ENCODE results near the gene GSTP1.
A peak's percentile ranks its signal among the peaks of the same experiment; 100 is the strongest.
"Not testable (repeated sequence)": the region's sequence is repeated elsewhere in the genome, so short reads cannot be mapped to it uniquely, and the experiment has no call there.

GSTP1 gene

GRCh38 chr11:67617243-67617953 lies 33.8 kb downstream of the GSTP1 start:
- Mint-ChIP-seq H3K27ac (no peak overlapping the region), H3K9me3 (no peaks in the 10 kb centered on the region), H3K36me3 (ENCODE audit: low read depth) (peaks cover 14% of the 10 kb centered on the region), H3K27me3 (peaks cover 35% of the 10 kb centered on the region), H3K4me1 (ENCODE audit: low read depth) (peaks cover 35% of the 10 kb centered on the region), H3K4me3 (no peak overlapping the region)
- intact Hi-C loops (cut with micrococcal nuclease), result loop anchor here (5.0 kb wide), 1 partner anchor 35 kb away; the partner anchor contains the start of gene GSTP1

DNA sequence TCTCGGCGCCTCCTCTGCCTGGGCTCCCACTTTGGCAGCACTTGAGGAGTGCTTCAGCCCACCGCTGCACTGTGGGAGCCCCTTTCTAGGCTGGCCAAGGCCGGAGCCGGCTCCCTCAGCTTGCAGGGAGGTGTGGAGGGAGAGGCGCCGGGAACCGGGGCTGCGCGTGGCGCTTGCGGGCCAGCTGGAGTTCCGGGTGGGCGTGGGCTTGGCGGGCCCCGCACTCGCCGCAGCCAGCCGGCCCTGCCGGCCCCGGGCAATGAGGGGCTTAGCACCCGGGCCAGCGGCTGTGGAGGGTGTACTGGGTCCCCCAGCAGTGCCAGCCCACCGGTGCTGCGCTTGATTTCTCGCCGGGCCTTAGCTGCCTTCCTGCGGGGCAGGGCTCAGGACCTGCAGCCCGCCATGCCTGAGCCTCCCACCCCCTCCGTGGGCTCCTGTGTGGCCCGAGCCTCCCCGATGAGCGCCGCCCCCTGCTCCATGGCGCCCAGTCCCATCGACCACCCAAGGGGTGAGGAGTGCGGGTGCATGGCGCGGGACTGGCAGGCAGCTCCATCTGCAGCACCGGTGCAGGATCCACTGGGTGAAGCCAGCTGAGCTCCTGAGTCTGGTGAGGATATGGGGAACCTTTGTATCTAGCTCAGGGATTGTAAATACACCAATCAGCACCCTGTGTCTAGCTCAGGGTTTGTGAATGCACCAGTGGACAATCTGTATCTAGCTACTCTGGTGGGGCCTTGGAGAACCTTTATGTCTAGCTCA lies 35.5 kb downstream of the GSTP1 start:
- H3K36me3 Mint-ChIP-seq (ENCODE audit: low read depth); H3K27ac Mint-ChIP-seq; H3K4me3 Mint-ChIP-seq; H3K9me3 Mint-ChIP-seq: not testable (repeated sequence)
- Mint-ChIP-seq H3K4me1 (ENCODE audit: low read depth) (peaks cover 23% of the 10 kb centered on the region), H3K27me3 (peaks cover 35% of the 10 kb centered on the region)
- intact Hi-C loops (cut with micrococcal nuclease), result loop anchor here (5.0 kb wide), 1 partner anchor 37 kb away; the partner anchor contains the start of gene GSTP1

- H3K9me3 Mint-ChIP-seq; H3K36me3 Mint-ChIP-seq (ENCODE audit: low read depth); H3K27ac Mint-ChIP-seq; H3K4me3 Mint-ChIP-seq: not testable (repeated sequence)
- peaks cover 32% of the 10 kb centered on the region for H3K27me3 Mint-ChIP-seq
- intact Hi-C loops (cut with micrococcal nuclease), result loop anchor here (5.0 kb wide), 1 partner anchor 38 kb away; the partner anchor contains the start of gene GSTP1
- H3K4me1 Mint-ChIP-seq (ENCODE audit: low read depth), result peaks cover 14% of the 10 kb centered on the region
These were observed 36.3 kb downstream of the GSTP1 start for GRCh38 chr11:67619683-67620618.

- Mint-ChIP-seq H3K4me1 (ENCODE audit: low read depth) (peaks cover 10% of the 10 kb centered on the region), H3K27me3 (peaks cover 25% of the 10 kb centered on the region)
- H3K27ac Mint-ChIP-seq; H3K4me3 Mint-ChIP-seq; intact Hi-C loops (cut with micrococcal nuclease); H3K9me3 Mint-ChIP-seq; H3K36me3 Mint-ChIP-seq (ENCODE audit: low read depth): not testable (repeated sequence)
These were observed 37.0 kb downstream of the GSTP1 start for GRCh38 chr11:67620621-67621020.

DNA sequence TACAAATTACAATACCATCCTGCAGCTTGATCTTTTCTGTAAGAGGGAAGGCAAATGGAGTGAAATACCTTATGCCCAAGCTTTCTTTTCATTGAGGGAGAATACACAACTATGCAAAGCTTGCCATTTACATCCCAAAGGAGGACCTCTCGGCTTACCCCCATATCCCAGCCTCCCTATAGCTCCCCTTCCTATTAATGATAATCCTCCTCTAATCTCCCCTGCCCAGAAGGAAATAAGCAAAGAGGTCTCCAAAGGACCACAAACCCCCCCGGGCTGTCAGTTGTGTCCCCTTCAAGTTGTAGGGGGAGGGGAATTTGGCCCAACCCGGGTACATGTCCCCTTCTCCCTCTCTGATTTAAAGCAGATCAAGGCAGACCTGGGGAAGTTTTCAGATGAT lies 38.3 kb downstream of the GSTP1 start:
- intact Hi-C loops (cut with micrococcal nuclease); H3K4me1 Mint-ChIP-seq (ENCODE audit: low read depth); H3K27ac Mint-ChIP-seq; H3K9me3 Mint-ChIP-seq; H3K36me3 Mint-ChIP-seq (ENCODE audit: low read depth); H3K4me3 Mint-ChIP-seq: not testable (repeated sequence)
- H3K27me3 Mint-ChIP-seq, result peaks cover 12% of the 10 kb centered on the region

DNA sequence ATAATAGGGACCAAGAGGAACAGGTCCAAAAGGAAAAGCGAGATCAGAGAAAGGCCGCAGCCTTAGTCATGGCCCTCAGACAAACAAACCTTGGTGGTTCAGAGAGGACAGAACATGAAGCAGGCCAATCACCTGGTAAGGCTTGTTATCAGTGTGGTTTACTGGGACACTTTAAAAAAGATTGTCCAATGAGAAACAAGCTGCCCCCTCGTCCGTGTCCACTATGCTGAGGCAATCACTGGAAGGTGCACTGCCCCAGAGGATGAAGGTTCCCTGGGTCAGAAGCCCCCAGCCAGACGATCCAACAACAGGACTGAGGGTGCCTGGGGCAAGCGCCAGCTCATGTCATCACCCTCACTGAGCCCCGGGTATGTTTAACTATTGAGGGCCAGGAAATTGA lies 39.3 kb downstream of the GSTP1 start:
- H3K4me1 Mint-ChIP-seq (ENCODE audit: low read depth); H3K27me3 Mint-ChIP-seq; intact Hi-C loops (cut with micrococcal nuclease); H3K36me3 Mint-ChIP-seq (ENCODE audit: low read depth); H3K4me3 Mint-ChIP-seq; H3K27ac Mint-ChIP-seq; H3K9me3 Mint-ChIP-seq: not testable (repeated sequence)

GRCh38 chr11:67623795-67624194 lies 40.2 kb downstream of the GSTP1 start:
- H3K27ac Mint-ChIP-seq; H3K9me3 Mint-ChIP-seq; H3K4me1 Mint-ChIP-seq (ENCODE audit: low read depth); H3K27me3 Mint-ChIP-seq; intact Hi-C loops (cut with micrococcal nuclease); H3K4me3 Mint-ChIP-seq; H3K36me3 Mint-ChIP-seq (ENCODE audit: low read depth): not testable (repeated sequence)

GRCh38 chr11:67626131-67626833 lies 42.7 kb downstream of the GSTP1 start:
- H3K27ac Mint-ChIP-seq; H3K4me3 Mint-ChIP-seq; H3K27me3 Mint-ChIP-seq; H3K9me3 Mint-ChIP-seq; H3K36me3 Mint-ChIP-seq (ENCODE audit: low read depth); intact Hi-C loops (cut with micrococcal nuclease): not testable (repeated sequence)
- H3K4me1 Mint-ChIP-seq (ENCODE audit: low read depth), result peaks cover 18% of the 10 kb centered on the region

DNA sequence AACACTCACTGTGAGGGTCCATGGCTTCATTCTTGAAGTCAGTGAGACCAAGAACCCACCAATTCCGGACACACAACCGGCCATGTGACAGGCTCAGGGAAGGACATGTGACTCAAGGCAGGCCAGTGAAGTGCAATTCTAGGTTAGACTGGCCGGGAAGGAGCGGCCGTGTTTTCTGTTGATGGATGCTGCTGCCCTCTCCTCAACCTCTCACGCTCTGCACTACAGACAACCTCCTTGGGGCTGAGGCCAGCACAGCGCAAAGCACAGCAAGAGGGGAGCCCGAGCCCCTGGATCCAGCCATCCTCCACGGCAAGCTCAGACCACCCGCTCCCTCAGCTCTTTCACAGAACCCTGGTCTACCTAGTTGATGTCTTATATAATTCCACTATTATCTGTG lies 43.4 kb downstream of the GSTP1 start:
- intact Hi-C loops (cut with micrococcal nuclease), result no loop called here
- Mint-ChIP-seq H3K27me3 (peaks cover 2% of the 10 kb centered on the region), H3K36me3 (ENCODE audit: low read depth) (peaks cover 5% of the 10 kb centered on the region), H3K9me3 (no peaks in the 10 kb centered on the region), H3K4me3 (no peak overlapping the region), H3K4me1 (ENCODE audit: low read depth) (peaks cover 18% of the 10 kb centered on the region), H3K27ac (no peak overlapping the region)

DNA sequence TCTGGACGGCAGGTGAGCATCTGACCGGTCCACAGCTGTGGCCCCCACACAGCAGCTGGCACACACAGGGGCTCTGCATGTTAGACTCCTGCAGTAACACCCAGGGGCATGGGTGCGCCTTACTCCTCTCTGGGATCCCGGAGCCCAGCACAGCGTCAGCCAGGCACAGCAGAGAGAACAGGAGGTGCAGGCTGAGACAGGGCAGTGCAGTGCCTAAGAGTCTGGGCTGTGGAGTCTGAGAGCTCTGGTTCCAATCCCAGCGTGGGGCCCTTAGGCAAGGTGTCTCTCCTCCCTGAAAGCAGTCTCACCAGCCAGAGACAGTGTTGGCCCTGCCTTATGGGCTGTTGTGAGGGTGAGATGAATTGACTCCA lies 43.8 kb downstream of the GSTP1 start:
- Mint-ChIP-seq H3K36me3 (ENCODE audit: low read depth) (peaks cover 5% of the 10 kb centered on the region), H3K4me1 (ENCODE audit: low read depth) (peaks cover 18% of the 10 kb centered on the region), H3K9me3 (no peaks in the 10 kb centered on the region), H3K4me3 (no peak overlapping the region), H3K27me3 (peaks cover 5% of the 10 kb centered on the region), H3K27ac (no peak overlapping the region)
- intact Hi-C loops (cut with micrococcal nuclease), result no loop called here

DNA sequence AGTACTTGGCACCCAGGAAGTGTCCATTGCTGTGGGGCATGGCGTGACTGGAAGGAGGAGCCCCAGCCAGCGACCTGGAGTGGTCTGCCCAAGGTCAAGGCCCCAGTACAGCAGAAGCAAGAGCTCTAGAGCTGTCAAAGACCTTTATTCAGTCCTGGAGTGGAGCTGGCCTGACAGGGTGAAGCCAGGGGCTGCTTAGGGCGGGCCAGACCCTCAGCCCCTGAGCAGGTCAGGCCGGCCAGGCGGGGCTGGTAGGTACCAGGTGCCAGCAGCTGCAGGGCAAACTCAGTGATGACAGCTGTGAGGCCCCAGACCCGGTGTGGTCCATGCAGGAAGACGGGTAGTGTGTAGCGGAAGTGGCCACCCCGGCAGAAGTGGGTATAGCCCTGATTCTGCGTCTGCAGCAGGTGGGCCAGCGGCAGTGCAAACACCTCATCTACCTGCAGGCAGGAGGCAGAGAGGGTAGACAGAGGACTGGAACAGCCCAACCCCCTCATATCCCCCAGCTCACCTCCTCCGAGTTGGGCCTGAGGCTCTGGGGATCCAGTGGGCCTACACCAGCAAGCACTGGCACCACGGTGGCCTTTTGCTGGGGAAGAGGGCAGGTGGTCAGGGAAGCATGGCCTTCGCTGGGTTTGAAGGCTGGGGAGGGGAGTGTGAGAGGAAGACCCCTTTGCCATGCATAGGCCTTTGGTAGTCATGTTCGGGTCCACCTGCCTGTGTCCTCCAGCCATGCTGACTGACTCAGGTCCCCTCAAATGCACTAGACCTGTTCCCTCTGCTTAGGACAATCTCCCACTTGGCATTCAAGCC lies 44.4 kb downstream of the GSTP1 start:
- H3K4me1 Mint-ChIP-seq (ENCODE audit: low read depth), result peaks cover 18% of the 10 kb centered on the region
- no peaks in the 10 kb centered on the region for H3K9me3 Mint-ChIP-seq
- H3K36me3 Mint-ChIP-seq (ENCODE audit: low read depth), result peaks cover 5% of the 10 kb centered on the region
- no peak overlapping the region for H3K4me3 Mint-ChIP-seq
- peaks cover 5% of the 10 kb centered on the region for H3K27me3 Mint-ChIP-seq
- H3K27ac Mint-ChIP-seq, result no peak overlapping the region
- intact Hi-C loops (cut with micrococcal nuclease), result no loop called here

DNA sequence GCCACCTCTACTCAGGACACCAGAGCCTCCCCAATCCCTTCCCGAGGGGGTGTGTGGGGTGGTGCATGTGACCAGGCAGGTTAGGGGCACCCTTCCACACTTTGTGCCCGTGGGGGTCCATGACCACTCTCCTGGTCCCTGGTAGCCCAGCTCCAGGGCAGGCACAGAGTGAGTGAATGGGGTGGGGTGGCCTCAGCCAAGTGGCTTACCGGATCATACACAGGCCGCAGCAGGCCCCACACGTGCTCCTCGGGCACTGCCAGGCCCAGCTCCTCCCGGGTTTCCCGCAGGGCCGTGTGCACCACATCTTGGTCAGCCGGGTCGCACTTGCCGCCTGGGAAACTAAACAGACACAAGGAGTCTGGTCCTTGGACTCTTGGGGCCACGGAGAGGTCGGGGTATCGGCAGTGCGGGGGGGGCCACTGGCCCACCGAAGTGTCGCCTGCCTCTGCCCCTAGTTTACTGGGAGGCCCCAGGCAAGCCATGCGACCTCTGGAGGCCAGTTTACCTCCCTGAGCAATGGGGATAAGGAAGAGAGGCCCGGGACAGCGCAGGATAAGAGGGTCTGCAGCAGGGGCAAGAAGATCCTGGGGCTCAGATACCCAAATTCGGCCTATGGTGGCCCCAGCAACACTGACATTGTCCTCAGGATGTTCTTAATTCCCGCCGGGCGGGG lies 45.2 kb downstream of the GSTP1 start:
- Mint-ChIP-seq H3K27me3 (peaks cover 11% of the 10 kb centered on the region), H3K4me1 (ENCODE audit: low read depth) (peaks cover 16% of the 10 kb centered on the region), H3K4me3 (no peak overlapping the region), H3K27ac (peak overlapping the region; percentile 92), H3K9me3 (no peaks in the 10 kb centered on the region), H3K36me3 (ENCODE audit: low read depth) (peaks cover 5% of the 10 kb centered on the region)
- intact Hi-C loops (cut with micrococcal nuclease), result loop anchor here (1.0 kb wide), 1 partner anchor 30 kb away; no protein-coding TSS in a partner anchor
